Upper lobe of left lung (tissue), 4 donors: Measurements from ENCODE around the gene TATDN2.

Experiments
- CTCF ChIP-seq, 6 experiments: fragments of 450-650 bp in 4 of 6; fragments of 200-600 bp in 2 of 6; sonication (generic) in 2 of 6; IDR thresholded peaks; one replicate each; pipeline ENCODE4 v1.5.1; 2016 to 2019; ENCODE audit warnings: antibody characterized with exemption in 6 of 6
- POLR2A ChIP-seq, 4 donors: fragments of 450-650 bp; IDR thresholded peaks; one replicate each; pipeline ENCODE4 v1.5.1; 2016 to 2017; ENCODE audit warnings: antibody characterized with exemption in 4 of 4, mild to moderate bottlenecking in 2 of 4

GRCh38 chr3:10269443-10269842, 21.2 kb downstream of the TATDN2 start:
- no peak for TF ChIP-seq CTCF (IDR thresholded peaks at IDR 0.05)
- no peak for TF ChIP-seq POLR2A (IDR thresholded peaks at IDR 0.05)
